Measurements from ENCODE around the gene RGS14. TPM values are rescaled to one million over a fixed set of nuclear protein-coding genes. Genes with fewer than 3 reads are reported as not detected.

RGS14 gene
- total and polyA plus RNA-seq, 2 experiments from 2014 or later: 23.5 to 37.9 TPM

DNA sequence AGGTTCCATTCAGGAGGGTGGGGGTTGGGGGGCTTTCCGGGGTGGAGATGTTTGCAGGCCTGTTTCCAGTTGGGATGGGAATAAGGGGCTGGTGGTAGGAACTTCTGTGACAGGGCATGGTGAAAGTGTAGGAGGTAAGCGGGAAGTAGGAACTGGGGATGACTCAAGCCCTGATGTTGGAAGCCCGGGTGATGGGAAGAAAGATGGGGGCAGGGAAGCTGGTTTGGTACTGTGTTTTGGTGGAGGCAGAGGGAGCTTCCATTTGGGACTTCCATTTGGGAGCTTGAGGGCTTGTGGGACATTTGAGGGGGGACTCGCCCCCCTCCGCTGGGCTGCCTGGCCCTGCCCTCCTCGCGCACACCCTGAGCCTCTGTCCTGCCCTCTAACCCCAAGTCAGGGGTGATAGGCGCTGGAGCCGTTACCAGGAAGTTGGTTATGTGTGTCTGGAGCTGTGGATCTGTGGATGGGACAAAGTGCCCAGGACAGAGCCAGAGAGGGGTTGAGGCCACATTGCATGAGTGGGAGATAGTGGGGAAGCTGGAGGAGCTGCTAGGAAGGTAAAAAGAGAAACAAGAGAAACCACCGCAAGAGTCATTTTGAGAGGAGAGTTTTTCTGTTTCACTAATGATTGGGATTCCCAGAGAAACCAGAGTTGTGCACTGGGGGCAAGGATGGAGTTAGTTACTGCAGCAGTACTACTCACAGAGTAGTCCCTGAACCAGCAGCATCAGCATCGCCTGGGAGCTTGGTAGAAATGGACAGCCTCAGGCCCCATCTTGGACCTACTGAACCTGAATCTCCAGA is 6.6 kb downstream of the RGS14 start:
- Histone ChIP-seq H2AFZ (no peak overlapping the region), H3K79me2 (replicated peaks; ENCODE audit: insufficient read depth) (no peaks in the 10 kb centered on the region), H3K4me1 (ENCODE audit: insufficient read depth) (peaks cover 46% of the 10 kb centered on the region), H3K4me3 (no peak overlapping the region), H3K9me2 (ENCODE audit: insufficient read depth) (no peaks in the 10 kb centered on the region), H4K20me1 (replicated peaks; ENCODE audit: insufficient read depth) (no peaks in the 10 kb centered on the region), H3K4me2 (peak overlapping the region; percentile 88; the same call in 1 of the 2 replicates), H3K36me3 (ENCODE audit: insufficient read depth) (no peaks in the 10 kb centered on the region), H3K27ac (ENCODE audit: low read depth) (no peak overlapping the region), H3F3A (replicated peaks; ENCODE audit: low read depth) (peaks cover 23% of the 10 kb centered on the region; the same call in 1 of the 2 replicates), H3K27me3 (ENCODE audit: insufficient read depth) (peaks cover 20% of the 10 kb centered on the region)
- Mint-ChIP-seq H3K4me3 (0 out of 3 replicates have a peak overlapping the region, but pooled peaks have one; percentile 32), H3K9me3 (no peaks in the 10 kb centered on the region; the same call in 2 of the 3 replicates), H3K27ac (no peak overlapping the region), H3K36me3 (ENCODE audit: low read depth) (peaks cover 11% of the 10 kb centered on the region), H3K4me1 (peaks cover 45% of the 10 kb centered on the region), H3K27me3 (ENCODE audit: insufficient read depth, low read depth, poor library complexity) (peaks cover 33% of the 10 kb centered on the region)
- TF ChIP-seq ETS1 (IDR thresholded peaks at IDR 0.05): no peak
- TF ChIP-seq ZNF114 (CRISPR knock-in tag; IDR thresholded peaks at IDR 0.05): no peak
- no peak for TF ChIP-seq EZH2 (IDR thresholded peaks at IDR 0.05; ENCODE audit: low read depth, unreplicated experiment)
- TF ChIP-seq, protein P1, sequence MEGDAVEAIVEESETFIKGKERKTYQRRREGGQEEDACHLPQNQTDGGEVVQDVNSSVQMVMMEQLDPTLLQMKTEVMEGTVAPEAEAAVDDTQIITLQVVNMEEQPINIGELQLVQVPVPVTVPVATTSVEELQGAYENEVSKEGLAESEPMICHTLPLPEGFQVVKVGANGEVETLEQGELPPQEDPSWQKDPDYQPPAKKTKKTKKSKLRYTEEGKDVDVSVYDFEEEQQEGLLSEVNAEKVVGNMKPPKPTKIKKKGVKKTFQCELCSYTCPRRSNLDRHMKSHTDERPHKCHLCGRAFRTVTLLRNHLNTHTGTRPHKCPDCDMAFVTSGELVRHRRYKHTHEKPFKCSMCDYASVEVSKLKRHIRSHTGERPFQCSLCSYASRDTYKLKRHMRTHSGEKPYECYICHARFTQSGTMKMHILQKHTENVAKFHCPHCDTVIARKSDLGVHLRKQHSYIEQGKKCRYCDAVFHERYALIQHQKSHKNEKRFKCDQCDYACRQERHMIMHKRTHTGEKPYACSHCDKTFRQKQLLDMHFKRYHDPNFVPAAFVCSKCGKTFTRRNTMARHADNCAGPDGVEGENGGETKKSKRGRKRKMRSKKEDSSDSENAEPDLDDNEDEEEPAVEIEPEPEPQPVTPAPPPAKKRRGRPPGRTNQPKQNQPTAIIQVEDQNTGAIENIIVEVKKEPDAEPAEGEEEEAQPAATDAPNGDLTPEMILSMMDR (conservative IDR thresholded peaks at IDR 0.05; ENCODE audit: low read depth in 2 of 2): no peak
- TF ChIP-seq NANOG (IDR thresholded peaks at IDR 0.05; ENCODE audit: borderline replicate concordance): no peak
- no peak for TF ChIP-seq EZH2phosphoT487 (IDR thresholded peaks at IDR 0.05; ENCODE audit: unreplicated experiment)
- no peak for TF ChIP-seq JUNB (IDR thresholded peaks at IDR 0.05; ENCODE audit: unreplicated experiment)
- TF ChIP-seq, protein P2, sequence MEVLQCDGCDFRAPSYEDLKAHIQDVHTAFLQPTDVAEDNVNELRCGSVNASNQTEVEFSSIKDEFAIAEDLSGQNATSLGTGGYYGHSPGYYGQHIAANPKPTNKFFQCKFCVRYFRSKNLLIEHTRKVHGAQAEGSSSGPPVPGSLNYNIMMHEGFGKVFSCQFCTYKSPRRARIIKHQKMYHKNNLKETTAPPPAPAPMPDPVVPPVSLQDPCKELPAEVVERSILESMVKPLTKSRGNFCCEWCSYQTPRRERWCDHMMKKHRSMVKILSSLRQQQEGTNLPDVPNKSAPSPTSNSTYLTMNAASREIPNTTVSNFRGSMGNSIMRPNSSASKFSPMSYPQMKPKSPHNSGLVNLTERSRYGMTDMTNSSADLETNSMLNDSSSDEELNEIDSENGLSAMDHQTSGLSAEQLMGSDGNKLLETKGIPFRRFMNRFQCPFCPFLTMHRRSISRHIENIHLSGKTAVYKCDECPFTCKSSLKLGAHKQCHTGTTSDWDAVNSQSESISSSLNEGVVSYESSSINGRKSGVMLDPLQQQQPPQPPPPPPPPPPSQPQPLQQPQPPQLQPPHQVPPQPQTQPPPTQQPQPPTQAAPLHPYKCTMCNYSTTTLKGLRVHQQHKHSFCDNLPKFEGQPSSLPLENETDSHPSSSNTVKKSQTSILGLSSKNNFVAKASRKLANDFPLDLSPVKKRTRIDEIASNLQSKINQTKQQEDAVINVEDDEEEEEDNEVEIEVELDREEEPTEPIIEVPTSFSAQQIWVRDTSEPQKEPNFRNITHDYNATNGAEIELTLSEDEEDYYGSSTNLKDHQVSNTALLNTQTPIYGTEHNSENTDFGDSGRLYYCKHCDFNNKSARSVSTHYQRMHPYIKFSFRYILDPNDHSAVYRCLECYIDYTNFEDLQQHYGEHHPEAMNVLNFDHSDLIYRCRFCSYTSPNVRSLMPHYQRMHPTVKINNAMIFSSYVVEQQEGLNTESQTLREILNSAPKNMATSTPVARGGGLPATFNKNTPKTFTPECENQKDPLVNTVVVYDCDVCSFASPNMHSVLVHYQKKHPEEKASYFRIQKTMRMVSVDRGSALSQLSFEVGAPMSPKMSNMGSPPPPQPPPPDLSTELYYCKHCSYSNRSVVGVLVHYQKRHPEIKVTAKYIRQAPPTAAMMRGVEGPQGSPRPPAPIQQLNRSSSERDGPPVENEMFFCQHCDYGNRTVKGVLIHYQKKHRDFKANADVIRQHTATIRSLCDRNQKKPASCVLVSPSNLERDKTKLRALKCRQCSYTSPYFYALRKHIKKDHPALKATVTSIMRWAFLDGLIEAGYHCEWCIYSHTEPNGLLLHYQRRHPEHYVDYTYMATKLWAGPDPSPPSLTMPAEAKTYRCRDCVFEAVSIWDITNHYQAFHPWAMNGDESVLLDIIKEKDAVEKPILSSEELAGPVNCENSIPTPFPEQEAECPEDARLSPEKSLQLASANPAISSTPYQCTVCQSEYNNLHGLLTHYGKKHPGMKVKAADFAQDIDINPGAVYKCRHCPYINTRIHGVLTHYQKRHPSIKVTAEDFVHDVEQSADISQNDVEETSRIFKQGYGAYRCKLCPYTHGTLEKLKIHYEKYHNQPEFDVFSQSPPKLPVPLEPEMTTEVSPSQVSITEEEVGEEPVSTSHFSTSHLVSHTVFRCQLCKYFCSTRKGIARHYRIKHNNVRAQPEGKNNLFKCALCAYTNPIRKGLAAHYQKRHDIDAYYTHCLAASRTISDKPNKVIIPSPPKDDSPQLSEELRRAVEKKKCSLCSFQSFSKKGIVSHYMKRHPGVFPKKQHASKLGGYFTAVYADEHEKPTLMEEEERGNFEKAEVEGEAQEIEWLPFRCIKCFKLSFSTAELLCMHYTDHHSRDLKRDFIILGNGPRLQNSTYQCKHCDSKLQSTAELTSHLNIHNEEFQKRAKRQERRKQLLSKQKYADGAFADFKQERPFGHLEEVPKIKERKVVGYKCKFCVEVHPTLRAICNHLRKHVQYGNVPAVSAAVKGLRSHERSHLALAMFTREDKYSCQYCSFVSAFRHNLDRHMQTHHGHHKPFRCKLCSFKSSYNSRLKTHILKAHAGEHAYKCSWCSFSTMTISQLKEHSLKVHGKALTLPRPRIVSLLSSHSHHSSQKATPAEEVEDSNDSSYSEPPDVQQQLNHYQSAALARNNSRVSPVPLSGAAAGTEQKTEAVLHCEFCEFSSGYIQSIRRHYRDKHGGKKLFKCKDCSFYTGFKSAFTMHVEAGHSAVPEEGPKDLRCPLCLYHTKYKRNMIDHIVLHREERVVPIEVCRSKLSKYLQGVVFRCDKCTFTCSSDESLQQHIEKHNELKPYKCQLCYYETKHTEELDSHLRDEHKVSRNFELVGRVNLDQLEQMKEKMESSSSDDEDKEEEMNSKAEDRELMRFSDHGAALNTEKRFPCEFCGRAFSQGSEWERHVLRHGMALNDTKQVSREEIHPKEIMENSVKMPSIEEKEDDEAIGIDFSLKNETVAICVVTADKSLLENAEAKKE (CRISPR knock-in tag; IDR thresholded peaks at IDR 0.05): no peak
- TF ChIP-seq, protein P3, sequence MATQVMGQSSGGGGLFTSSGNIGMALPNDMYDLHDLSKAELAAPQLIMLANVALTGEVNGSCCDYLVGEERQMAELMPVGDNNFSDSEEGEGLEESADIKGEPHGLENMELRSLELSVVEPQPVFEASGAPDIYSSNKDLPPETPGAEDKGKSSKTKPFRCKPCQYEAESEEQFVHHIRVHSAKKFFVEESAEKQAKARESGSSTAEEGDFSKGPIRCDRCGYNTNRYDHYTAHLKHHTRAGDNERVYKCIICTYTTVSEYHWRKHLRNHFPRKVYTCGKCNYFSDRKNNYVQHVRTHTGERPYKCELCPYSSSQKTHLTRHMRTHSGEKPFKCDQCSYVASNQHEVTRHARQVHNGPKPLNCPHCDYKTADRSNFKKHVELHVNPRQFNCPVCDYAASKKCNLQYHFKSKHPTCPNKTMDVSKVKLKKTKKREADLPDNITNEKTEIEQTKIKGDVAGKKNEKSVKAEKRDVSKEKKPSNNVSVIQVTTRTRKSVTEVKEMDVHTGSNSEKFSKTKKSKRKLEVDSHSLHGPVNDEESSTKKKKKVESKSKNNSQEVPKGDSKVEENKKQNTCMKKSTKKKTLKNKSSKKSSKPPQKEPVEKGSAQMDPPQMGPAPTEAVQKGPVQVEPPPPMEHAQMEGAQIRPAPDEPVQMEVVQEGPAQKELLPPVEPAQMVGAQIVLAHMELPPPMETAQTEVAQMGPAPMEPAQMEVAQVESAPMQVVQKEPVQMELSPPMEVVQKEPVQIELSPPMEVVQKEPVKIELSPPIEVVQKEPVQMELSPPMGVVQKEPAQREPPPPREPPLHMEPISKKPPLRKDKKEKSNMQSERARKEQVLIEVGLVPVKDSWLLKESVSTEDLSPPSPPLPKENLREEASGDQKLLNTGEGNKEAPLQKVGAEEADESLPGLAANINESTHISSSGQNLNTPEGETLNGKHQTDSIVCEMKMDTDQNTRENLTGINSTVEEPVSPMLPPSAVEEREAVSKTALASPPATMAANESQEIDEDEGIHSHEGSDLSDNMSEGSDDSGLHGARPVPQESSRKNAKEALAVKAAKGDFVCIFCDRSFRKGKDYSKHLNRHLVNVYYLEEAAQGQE (IDR thresholded peaks at IDR 0.05; ENCODE audit: unreplicated experiment): no peak
- no peak for TF ChIP-seq STAT1 (IDR thresholded peaks at IDR 0.05; ENCODE audit: unreplicated experiment)
- TF ChIP-seq CREB1 (CRISPR knock-in tag; IDR thresholded peaks at IDR 0.05; ENCODE audit: low read depth): no peak
- TF ChIP-seq POLR2AphosphoS5 (IDR thresholded peaks at IDR 0.05; ENCODE audit: low read depth): no peak
- no peak for TF ChIP-seq ZNF331 (CRISPR knock-in tag; IDR thresholded peaks at IDR 0.05; ENCODE audit: low read depth)
- ATAC-seq (no peak), DNase-seq (ENCODE audit: low spot score) (peak; percentile 13)

Measured in GM23338 (cell line).